ENCODE data around the gene MDH1B.

Gene MDH1B

GRCh38 chr2:206698811-206699210 is 66.3 kb downstream of the MDH1B start:
- in situ Hi-C loops (cut with MboI; ENCODE audit: low sequenced_read_pairs) = loop anchor here (10.0 kb wide), 1 partner anchor 776 kb away; no protein-coding TSS in a partner anchor

- in situ Hi-C loops (cut with MboI; ENCODE audit: low sequenced_read_pairs) = loop anchor here (10.0 kb wide), 1 partner anchor 778 kb away; no protein-coding TSS in a partner anchor
Observed at GRCh38 chr2:206696910-206697309, 68.2 kb downstream of the MDH1B start.

GRCh38 chr2:206693399-206694137 is 71.6 kb downstream of the MDH1B start:
- in situ Hi-C loops (cut with MboI; ENCODE audit: low sequenced_read_pairs) = loop anchor here (10.0 kb wide), 1 partner anchor 781 kb away; no protein-coding TSS in a partner anchor

- in situ Hi-C loops (cut with MboI; ENCODE audit: low sequenced_read_pairs) = loop anchor here (10.0 kb wide), 1 partner anchor 782 kb away; no protein-coding TSS in a partner anchor
Observed at GRCh38 chr2:206692971-206693370, 72.2 kb downstream of the MDH1B start.

GRCh38 chr2:206688990-206689389 is 76.1 kb downstream of the MDH1B start:
- in situ Hi-C loops (cut with MboI; ENCODE audit: low sequenced_read_pairs) = no loop called here

GRCh38 chr2:206688453-206688852 is 76.7 kb downstream of the MDH1B start:
- in situ Hi-C loops (cut with MboI; ENCODE audit: low sequenced_read_pairs) = no loop called here

All from HL-60/S4 treated with retinoic acid at 250 ng/mL for 4 days and 3 days (cell line).